ENCODE measurements around the gene NLRP9.

DNA sequence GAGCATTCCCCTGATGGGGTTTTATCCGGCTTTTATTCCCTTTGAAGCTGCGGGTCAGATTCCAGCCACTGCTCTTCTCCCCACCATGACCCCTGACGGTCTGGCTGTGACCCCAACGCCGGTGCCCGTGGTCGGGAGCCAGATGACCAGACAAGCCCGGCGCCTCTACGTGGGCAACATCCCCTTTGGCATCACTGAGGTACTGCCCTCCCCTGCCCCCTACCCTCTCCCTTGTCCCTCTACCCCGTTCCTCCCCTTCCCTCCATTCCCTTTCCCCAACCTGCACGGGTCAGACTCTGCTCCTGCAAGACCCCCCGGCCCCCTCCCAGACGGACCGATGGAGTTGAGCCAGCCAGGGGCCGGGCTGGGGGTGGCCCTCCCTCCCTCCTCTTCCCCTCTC, 77.2 kb downstream of the NLRP9 start:
- no peak for TF ChIP-seq POLR2A (IDR thresholded peaks at IDR 0.05; ENCODE audit: control extremely low read depth in 1 of 2, low read depth in 2 of 2, low read length in 2 of 2)
- TF ChIP-seq EP300 (IDR thresholded peaks at IDR 0.05; ENCODE audit: borderline replicate concordance in 1 of 2, low read depth in 2 of 2, low read length in 2 of 2): no peak
- TF ChIP-seq, protein P1, sequence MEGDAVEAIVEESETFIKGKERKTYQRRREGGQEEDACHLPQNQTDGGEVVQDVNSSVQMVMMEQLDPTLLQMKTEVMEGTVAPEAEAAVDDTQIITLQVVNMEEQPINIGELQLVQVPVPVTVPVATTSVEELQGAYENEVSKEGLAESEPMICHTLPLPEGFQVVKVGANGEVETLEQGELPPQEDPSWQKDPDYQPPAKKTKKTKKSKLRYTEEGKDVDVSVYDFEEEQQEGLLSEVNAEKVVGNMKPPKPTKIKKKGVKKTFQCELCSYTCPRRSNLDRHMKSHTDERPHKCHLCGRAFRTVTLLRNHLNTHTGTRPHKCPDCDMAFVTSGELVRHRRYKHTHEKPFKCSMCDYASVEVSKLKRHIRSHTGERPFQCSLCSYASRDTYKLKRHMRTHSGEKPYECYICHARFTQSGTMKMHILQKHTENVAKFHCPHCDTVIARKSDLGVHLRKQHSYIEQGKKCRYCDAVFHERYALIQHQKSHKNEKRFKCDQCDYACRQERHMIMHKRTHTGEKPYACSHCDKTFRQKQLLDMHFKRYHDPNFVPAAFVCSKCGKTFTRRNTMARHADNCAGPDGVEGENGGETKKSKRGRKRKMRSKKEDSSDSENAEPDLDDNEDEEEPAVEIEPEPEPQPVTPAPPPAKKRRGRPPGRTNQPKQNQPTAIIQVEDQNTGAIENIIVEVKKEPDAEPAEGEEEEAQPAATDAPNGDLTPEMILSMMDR (IDR thresholded peaks at IDR 0.05; ENCODE audit: control extremely low read depth in 1 of 3, insufficient read depth in 1 of 3, low read depth in 1 of 3, low read length in 3 of 3): no peak
- TF ChIP-seq, protein P2, sequence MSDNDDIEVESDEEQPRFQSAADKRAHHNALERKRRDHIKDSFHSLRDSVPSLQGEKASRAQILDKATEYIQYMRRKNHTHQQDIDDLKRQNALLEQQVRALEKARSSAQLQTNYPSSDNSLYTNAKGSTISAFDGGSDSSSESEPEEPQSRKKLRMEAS (IDR thresholded peaks at IDR 0.05): no peak

Data from H1 (cell line).